Measurements from ENCODE around the gene METRN.
A peak's percentile ranks its signal among the peaks of the same experiment; 100 is the strongest.

METRN gene

DNA sequence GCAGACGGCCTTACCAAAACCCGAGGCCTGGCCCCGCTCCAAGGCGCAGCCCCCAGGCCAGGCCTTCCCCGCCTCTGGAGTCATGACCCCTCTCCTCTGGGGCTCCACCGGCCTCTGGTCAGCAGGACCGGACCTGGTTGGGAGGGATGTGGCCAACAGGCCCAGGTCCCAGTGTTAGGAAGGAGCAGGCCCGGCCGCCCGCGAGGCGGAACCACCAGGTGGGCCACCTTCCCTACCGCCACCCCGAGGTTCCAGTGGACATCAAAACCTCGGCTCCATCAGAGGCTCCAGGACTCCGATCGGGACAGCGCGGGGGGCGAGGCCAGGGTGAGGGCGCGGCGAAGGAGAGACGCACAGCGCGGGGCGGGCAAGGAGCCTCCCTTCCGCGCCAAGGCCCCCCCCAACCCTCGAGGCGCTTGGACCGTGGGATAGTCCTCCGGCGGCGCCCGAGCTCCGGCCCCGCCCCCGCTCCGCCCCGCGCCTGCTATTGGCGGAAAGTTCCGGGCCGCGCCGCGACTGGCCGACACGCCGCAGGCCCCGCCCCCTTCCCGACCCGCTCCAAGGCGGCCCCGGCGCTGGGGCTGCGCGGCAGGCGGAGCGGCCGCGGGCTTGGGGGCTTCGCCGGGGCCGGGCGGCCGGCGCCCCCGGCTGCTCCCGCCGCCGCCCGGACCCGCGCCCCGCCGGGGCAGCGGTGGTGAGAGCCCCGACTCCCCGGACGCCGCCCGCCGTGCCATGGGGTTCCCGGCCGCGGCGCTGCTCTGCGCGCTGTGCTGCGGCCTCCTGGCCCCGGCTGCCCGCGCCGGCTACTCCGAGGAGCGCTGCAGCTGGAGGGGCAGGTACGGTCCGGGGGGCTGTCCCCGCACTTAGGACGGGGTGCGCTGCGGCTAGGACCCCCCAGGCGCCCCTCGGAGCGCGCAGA lies at the start of gene METRN:
METRN (plus strand) TSS at position 561 of the 919 bp plus-strand sequence; CDS start at position 733, 172 bp downstream.
- peak; percentile 86 for DNase-seq (ENCODE audit: low spot score)

DNA sequence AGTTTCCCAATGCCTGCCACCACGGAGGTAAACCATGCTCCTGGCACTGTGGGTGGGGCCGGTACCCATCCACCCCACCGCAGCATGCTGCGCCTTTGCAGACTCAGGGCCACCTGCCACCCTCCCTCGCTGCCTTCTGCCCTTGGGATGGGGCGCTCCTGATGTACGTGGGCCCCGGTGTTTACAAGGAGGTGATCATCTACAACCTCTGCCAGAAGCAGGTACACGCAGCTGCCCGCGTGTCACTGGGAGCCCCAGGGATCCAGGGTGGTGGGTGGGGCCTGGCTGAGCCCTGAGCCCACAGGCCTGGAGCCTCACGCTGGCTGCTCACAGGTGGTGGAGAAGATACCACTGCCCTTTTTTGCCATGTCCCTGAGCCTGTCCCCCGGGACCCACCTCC lies 48.3 kb upstream of the METRN start:
- DNase-seq (ENCODE audit: low spot score) = no peak

DNA sequence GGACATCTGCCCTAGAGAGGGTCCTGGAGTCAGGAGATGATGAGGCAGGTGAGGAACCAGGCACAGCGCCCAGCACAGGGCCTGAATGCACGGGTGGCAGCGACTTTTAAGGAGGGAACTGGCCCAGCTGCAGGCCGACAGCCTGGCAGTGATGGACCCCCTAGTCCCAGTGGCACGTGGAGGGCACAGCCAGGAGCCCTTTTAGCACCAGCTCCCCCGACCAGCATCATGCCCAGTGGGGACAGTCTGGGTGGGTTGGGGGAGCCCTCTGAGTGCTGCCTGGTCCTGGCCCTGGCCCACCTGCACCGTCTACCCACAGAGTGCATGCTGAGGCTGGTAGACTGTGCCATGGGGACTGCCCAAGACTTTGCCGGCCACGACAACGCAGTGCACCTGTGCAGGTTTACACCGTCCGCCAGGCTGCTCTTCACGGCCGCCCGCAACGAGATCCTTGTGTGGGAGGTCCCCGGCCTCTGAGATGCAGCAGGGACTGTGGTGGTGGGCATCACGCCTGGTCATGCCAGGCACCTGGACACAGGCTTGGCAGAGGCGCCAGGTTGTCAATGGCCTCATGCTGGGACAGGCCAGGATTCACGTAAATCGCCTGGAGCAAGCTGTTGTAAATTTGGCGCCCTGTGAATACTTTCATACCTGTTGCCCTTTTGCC lies 47.7 kb upstream of the METRN start:
- DNase-seq (ENCODE audit: low spot score) = no peak

DNA sequence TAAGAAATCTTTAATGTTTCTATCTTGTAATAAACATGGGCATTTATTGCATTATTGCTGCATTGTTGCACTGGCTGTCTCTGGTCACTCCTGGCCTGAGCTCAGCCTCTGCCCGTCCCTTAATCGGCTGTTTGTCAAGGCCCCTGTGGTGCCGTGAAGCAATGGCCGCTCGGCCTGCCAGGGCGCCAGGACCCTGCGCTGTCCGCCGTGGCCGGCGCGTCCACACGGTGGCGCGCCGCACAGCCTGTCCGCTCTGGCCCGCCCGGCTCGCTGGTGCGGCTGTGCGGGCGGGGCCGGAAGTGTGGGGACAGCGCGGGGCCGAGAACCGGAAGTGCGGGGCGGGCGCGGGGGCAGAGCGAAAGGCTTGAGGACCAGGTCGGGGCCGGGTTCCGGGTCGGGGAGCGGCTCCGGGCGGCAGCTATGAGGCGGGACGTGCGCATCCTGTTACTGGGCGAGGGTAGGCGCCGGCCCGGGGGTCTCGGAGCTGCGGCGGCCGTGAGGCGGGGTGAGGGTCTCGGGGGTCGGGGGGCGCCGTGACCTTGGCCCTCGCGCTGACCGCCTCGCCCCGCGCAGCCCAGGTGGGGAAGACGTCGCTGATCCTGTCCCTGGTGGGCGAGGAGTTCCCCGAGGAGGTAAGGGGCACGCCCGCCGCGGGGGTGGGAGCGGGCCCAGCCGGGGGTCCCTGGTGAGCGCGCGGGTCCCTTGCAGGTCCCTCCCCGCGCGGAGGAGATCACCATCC lies 47.0 kb upstream of the METRN start, which contains the start of gene RHOT2:
RHOT2 (plus strand) TSS at position 353 of the 739 bp plus-strand sequence; CDS start at position 421, 68 bp downstream.
- peak; percentile 92 for DNase-seq (ENCODE audit: low spot score)

DNA sequence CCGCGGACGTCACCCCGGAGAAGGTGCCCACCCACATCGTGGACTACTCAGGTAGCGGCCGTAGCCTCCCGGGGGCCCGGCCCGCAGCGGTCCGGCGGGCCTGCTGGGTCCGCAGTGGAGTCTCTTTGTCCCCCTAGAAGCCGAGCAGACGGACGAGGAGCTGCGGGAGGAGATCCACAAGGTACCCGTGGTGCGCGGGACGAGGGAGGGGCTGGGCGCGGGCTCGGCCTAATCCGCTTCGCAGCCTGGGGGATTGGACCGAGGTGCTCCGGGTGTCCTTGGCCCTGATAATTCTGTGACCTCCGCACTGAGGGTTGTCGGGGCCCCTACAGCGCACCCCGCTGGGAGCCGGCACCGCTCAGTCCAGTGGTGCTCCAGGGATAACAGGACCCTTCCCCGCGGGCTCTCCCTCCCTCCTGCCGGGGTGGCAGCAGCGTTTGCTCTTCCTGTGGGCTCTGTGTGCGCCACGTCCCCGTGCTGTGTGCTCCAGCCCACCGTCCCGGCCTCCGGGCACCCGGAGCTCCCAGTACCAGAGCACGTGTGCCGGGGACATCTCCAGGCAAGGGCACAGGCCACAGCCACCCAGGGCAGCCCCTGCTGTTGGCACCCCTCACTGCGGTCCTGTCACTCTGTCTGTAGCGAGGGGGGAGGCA lies 46.3 kb upstream of the METRN start:
- no peak for DNase-seq (ENCODE audit: low spot score)

DNA sequence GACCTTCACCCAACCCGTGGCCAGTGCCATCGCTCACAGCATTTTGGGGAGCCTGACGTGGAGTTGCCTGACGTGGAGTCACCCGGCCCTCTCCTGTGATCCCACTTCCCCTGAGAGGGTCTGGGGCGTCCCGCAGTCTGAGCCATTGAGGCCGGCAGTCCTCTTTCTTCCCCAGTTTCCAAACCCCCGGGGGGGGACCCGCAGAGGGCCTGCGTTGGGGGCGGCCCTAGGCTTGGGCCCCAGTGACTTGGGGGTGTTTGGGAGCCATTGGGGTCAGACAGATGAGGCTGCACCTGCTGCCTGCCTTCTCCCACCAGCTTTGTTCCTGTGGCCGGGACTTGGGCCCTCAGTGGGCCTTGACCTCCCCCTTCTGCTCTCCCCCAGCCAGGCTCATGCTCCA lies 45.3 kb upstream of the METRN start:
- DNase-seq (ENCODE audit: low spot score) = no peak

DNA sequence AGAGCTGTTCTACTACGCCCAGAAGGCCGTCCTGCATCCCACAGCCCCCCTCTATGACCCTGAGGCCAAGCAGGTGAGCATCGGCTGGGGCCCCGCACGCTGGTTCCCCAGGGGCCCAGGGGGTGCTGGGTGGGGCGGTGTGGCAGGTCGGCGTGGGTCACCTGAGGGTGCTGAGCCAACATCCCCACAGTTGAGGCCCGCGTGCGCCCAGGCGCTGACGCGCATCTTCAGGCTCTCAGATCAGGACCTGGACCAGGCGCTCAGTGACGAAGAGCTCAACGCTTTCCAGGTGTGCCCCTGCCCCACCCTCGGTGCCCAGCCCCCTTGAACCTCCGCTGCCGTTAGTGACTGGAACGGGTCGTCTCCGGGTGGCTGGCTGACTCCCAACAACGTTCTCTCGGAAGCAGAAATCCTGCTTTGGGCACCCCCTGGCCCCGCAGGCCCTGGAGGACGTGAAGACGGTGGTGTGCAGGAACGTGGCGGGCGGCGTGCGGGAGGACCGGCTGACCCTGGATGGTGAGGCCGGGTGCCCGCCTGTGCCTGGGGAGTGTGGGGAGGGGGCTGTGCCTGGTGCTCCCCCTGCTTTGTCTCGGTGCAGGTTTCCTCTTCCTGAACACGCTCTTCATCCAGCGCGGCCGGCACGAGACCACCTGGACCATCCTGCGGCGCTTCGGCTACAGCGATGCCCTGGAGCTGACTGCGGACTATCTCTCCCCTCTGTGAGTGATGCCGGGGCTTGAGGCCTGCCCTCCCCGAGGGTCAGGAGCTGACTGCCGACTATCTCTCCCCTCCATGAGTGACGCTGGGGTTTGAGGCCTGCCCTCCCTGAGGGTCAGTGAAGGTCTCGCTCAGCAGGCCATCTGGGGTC lies 44.2 kb upstream of the METRN start:
- no peak for DNase-seq (ENCODE audit: low spot score)

DNA sequence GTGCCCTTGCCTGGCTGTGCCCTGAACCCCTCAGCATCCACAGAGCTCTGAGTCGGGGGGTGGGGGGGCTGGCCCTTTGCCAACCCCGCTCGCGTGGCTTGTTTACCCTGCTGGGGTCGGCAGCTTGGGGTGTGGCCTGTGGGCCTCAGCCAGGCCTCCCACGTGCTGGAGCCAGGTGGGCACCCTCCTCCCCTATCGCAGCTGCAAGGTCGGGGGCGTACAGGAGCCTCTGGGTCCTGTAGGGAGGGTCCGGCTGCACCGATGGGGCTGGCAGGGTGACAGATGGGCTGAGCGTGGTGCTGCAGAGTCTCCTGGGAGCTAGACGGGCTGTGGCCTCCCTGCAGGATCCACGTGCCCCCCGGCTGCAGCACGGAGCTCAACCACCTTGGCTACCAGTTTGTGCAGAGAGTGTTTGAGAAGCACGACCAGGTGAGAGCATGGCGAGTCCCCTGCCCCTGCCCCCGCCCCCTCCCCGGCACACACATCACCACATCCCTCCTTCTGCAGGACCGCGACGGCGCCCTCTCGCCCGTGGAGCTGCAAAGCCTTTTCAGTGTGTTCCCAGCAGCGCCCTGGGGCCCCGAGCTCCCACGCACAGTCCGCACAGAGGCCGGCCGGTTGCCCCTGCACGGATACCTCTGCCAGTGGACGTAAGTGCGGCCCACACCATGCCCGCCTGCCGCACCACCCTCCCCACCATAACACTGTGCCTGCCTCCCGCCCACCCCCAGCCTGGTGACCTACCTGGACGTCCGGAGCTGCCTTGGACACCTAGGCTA lies 43.4 kb upstream of the METRN start:
- no peak for DNase-seq (ENCODE audit: low spot score)

DNA sequence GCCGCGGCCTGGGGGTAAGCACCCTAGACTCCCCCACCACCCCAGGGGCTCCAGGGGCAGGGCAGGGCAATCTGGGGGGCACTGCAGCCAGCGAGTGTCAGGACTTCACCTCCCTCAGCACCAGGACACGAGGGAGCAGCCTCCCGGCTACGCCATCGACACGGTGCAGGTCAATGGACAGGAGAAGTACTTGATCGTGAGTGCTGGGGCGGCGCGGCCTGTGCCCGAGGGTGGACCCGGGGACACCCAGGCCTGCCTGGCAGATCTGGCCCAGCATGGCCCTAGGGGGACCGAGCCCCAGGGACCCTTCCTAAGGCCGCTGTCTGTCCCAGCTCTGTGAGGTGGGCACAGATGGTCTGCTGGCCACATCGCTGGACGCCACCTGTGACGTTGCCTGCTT lies 42.5 kb upstream of the METRN start:
- DNase-seq (ENCODE audit: low spot score) = no peak

DNA sequence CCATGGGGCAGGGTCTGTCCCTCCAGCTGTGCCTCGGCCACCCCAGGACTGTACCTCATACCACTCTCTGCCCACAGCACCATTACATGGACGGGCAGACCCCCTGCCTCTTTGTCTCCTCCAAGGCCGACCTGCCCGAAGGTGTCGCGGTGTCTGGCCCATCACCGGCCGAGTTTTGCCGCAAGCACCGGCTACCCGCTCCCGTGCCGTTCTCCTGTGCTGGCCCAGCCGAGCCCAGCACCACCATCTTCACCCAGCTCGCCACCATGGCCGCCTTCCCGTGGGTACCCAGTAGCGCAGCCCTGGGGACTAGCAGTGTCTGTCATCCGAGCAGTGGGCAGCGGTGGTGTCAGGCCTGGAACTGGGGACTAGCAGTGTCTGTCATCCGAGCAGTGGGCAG lies 42.1 kb upstream of the METRN start:
- DNase-seq (ENCODE audit: low spot score) = no peak

DNA sequence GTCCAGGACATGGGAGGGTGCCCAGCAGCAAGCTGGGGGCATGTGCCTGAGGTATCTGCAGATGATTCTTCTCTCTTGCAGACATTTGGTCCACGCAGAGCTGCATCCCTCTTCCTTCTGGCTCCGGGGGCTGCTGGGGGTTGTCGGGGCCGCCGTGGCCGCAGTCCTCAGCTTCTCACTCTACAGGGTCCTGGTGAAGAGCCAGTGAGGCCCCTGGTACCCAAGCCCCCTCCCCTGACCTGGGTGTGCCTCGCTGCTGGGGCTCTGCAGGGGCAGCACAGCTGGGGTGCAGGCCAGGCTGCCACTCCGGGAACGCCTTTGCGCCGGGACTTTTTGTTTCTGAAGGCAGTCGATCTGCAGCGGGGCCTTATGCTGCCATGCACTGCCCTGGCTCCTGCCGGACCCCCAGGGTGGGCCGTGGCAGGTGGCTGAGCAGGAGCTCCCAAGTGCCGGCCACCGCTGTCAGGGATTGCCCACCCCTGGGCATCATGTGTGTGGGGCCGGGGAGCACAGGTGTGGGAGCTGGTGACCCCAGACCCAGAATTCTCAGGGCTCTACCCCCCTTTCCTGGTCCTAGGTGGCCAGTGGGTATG lies 41.4 kb upstream of the METRN start:
- no peak for DNase-seq (ENCODE audit: low spot score)

DNA sequence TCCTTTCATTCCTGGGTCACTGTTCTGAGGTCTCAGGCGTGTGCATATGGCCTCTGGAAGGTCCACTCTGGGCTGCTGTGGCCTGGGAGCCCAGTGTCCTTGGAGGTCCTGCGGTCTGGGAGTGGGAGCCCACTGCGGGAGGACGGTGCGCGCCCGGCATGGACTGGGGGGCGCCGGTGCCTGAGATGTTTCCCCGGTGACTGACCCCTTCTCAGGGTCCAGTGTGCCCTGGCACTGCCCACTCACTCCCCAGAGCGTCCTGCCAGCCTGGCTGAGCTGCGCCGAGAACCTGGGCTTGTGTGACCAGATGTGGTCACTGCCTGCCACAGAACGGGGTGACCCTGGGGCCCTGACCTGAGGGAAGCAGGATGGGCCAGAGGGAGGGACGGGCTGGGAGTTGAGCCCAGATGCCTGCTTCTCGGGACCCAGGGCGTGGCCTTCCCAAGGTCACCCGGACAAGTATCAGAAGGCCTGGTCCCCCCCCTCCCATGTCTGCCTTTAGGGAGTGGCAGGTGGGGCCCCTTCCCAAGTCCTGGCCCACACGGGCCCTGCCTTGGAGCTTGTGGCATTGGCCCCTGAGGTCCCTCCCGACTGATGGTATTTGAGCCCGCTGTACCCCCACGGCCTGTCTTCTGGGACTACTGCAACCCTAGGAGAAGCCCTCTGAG lies 40.6 kb upstream of the METRN start:
- no peak for DNase-seq (ENCODE audit: low spot score)

DNA sequence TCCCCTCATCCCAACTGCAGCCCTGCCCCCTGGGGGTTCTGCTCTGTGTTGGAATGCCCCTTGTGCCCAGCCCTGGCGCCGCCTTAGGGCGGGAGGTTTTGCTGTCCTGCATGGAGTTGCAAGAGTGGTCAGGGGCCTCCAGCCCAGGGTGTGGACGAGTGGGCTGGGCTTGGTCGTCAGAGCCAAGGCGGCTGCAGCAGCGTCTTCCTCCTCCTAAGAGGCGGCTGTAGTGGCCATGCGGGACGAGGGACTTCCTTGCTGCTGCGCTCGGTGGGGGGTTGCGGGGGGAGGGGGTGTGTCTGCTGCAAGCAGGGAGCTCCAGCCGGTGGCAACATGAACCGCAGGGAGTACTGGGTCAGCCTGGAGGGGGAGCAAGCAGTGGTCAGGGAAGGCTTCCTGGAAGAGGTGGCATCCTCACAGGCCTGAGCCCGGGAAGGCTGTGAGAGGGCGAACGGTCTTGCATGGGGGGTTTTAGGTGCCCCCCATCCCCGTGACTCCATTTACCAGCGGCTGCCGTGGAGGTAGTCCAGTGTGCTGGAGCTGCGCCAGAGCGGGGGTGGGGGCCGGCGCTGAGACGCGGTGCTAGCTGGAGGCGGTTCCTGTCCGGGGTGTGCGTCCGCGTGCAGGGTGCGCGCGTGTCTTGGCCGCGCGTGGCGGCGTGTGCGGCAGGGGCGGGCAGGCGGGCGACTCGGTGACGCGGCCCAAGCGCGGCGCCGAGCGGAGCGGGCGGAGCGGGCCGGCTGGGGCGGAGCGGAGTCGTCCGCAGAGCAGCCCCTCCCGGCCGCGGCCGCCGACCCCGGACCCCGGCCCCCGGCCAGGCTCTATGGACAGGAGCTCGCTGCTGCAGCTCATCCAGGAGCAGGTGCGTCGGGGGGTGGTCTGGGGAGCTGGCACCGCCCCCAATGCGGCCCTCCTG lies 39.7 kb upstream of the METRN start, which contains the start of gene RHBDL1:
RHBDL1 (plus strand) TSS at position 704 of the 916 bp plus-strand sequence; CDS start at position 824, 120 bp downstream.
- no peak for DNase-seq (ENCODE audit: low spot score)

DNA sequence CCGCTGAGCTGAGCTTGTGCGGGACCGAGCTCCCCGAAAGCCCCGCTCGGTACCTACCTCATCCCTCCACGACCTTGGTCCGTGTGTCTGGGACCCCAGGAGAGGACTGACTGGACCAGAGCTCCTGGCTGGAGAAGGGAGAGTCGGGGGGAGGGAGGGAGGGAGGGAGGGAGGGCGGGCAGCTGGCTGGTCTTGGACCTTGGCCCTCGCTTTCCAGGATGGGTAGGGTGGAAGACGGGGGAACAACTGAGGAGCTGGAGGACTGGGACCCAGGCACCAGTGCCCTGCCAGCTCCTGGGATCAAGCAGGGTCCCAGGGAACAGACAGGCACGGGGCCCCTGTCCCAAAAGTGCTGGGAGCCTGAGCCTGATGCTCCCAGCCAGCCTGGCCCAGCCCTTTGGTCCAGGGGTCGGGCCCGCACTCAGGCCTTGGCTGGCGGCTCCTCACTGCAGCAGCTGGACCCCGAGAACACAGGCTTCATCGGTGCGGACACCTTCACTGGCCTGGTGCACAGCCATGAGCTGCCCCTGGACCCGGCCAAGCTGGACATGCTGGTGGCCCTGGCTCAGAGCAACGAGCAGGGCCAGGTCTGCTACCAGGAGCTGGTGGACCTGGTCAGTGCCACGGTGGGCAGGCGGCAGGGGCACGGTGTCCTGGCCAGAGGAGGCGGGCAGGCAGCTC lies 38.9 kb upstream of the METRN start:
- DNase-seq (ENCODE audit: low spot score) = no peak

DNA sequence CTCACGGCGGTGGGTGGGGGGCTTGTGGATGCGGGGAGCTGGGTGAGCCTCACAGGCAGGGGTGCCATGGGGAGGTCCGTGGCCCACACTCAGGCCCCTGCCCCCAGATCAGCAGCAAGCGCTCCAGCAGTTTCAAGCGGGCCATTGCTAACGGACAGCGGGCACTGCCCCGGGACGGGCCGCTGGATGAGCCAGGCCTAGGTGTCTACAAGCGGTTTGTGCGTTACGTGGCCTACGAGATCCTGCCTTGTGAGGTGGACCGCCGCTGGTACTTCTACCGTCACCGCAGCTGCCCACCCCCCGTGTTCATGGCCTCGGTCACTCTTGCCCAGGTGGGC lies 38.4 kb upstream of the METRN start:
- no peak for DNase-seq (ENCODE audit: low spot score)

DNA sequence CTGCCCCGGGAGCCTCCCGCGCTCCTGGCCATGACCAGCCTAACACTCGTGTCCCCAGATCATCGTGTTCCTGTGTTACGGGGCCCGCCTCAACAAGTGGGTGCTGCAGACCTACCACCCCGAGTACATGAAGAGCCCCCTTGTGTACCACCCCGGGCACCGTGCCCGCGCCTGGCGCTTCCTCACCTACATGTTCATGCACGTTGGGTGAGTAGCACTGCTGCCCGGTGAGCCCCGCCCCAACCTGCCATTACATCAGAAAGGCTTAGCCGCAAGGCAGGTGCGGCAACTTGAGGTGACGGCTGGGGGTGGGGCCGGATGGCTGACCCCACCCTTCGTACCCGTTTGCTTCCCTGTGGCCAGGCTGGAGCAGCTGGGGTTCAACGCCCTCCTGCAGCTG lies 38.0 kb upstream of the METRN start:
- peak; percentile 37 for DNase-seq (ENCODE audit: low spot score)

All from CD4-positive, alpha-beta T cell treated with Interleukin-15 for 4 hours (primary cell).